Keratinocyte (primary cell): ENCODE data around the gene MAD1L1. TPM values are rescaled to one million over a fixed set of nuclear protein-coding genes. Genes with fewer than 3 reads are reported as not detected.

Experiments used
- DNase-seq: peaks from one replicate; pipeline ENCODE4 v3.0.0-alpha.2; 2011; ENCODE audit warnings: low read depth, missing footprints, low spot score
- FAIRE-seq: peaks from 2 replicates; lab custom pipeline; 2011; peaks lifted over from hg19 to GRCh38; lab: Jason Lieb, UNC
- H2AFZ ChIP-seq: 2 replicates; pipeline ENCODE4 v1.6.0; 2012; ENCODE audit warnings: low read length, control low read depth, inconsistent platforms; ENCODE audit not compliant: control insufficient read depth
- H3K27ac ChIP-seq: 2 replicates; pipeline ENCODE4 v1.5.1; 2011; ENCODE audit warnings: low read length; ENCODE audit not compliant: control insufficient read depth, insufficient read depth
- H3K27me3 ChIP-seq: 3 replicates; pipeline ENCODE4 v1.6.0; 2011; ENCODE audit warnings: low read length; ENCODE audit not compliant: control insufficient read depth, insufficient read depth; ENCODE audit errors: extremely low read depth
- H3K36me3 ChIP-seq, 2 experiments: 2 replicates in 1 of 2; 3 replicates in 1 of 2; pipeline ENCODE4 v1.5.1; 2011; ENCODE audit warnings: low read length in 2 of 2, mild to moderate bottlenecking in 1 of 2; ENCODE audit not compliant: control insufficient read depth in 2 of 2, insufficient read depth in 2 of 2; ENCODE audit errors: extremely low read depth in 1 of 2
- H3K4me1 ChIP-seq: 3 replicates; pipeline ENCODE4 v1.5.1; 2011; ENCODE audit warnings: low read length; ENCODE audit not compliant: control insufficient read depth, insufficient read depth; ENCODE audit errors: extremely low read depth
- H3K4me2 ChIP-seq: 3 replicates; pipeline ENCODE4 v1.6.0; 2011; ENCODE audit warnings: low read depth, low read length; ENCODE audit not compliant: control insufficient read depth, insufficient read depth; ENCODE audit errors: extremely low read depth
- H3K4me3 ChIP-seq, 3 experiments: fragments of 200-600 bp in 1 of 3; sonication (generic) in 1 of 3; 2 replicates in 2 of 3; 3 replicates in 1 of 3; pipeline ENCODE4 v1.5.1; 2011 to 2016; ENCODE audit warnings: low read length in 3 of 3, mild to moderate bottlenecking in 3 of 3, control low read depth in 2 of 3, inconsistent platforms in 1 of 3, low read depth in 1 of 3, mixed read lengths in 1 of 3, mixed run types in 1 of 3, moderate library complexity in 1 of 3; ENCODE audit not compliant: control insufficient read depth in 2 of 3, insufficient read depth in 2 of 3; ENCODE audit errors: extremely low read depth in 1 of 3
- H3K79me2 ChIP-seq: 2 replicates; pipeline ENCODE4 v1.6.0; 2012; ENCODE audit warnings: low read length; ENCODE audit not compliant: control insufficient read depth, insufficient read depth
- H3K9ac ChIP-seq: 3 replicates; pipeline ENCODE4 v1.6.0; 2011; ENCODE audit warnings: low read length; ENCODE audit not compliant: control insufficient read depth, insufficient read depth; ENCODE audit errors: extremely low read depth
- H3K9me1 ChIP-seq: 3 replicates; pipeline ENCODE4 v1.6.0; 2011; ENCODE audit warnings: low read length; ENCODE audit not compliant: control insufficient read depth, insufficient read depth; ENCODE audit errors: extremely low read depth
- H3K9me3 ChIP-seq: 2 replicates; pipeline ENCODE4 v1.5.1; 2012; ENCODE audit warnings: low read depth, low read length; ENCODE audit not compliant: control insufficient read depth
- H4K20me1 ChIP-seq: 3 replicates; pipeline ENCODE4 v1.6.0; 2011; ENCODE audit warnings: low read length; ENCODE audit not compliant: control insufficient read depth, insufficient read depth; ENCODE audit errors: extremely low read depth
- CTCF ChIP-seq, 3 experiments: IDR thresholded peaks in 1 of 3; conservative IDR thresholded peaks in 1 of 3; optimal IDR thresholded peaks in 1 of 3; 2 replicates in 2 of 3; 3 replicates in 1 of 3; pipeline versions ENCODE3 to v1.5.1; 2011; ENCODE audit warnings: low read length in 3 of 3, mild to moderate bottlenecking in 3 of 3, moderate library complexity in 2 of 3, control low read depth in 1 of 3, inconsistent platforms in 1 of 3; ENCODE audit not compliant: insufficient read depth in 2 of 3; ENCODE audit errors: extremely low read depth in 1 of 3
- EZH2 ChIP-seq: IDR thresholded peaks from one replicate; pipeline ENCODE4 v1.6.1; 2012; ENCODE audit warnings: inconsistent platforms, mild to moderate bottlenecking, low read length, moderate library complexity
- dilution Hi-C: fragments of 300-500 bp; cut with MboI; formaldehyde crosslinking; loops from one replicate; pipeline ENCODE4 v1.7.0; 2020; ENCODE audit warnings: low sequenced_read_pairs; ENCODE audit not compliant: extremely low pct_ligation_motif_present
- polyA plus RNA-seq, 5 experiments: library from polyadenylated mRNA; depleted of rRNA in 3 of 5; stranded (reverse) in 3 of 5; stranded (forward) in 1 of 5; unstranded in 1 of 5; fragments of >200 nt; gene quantifications; 1 replicate in 1 of 5; 2 replicates in 3 of 5; 3 replicates in 1 of 5; pipeline versions ENCODE4 v1.2.1 to v1.2.3, GENCODE V29; 2011 to 2012; ENCODE audit warnings: missing spikeins in 2 of 5, low read depth in 1 of 5, low replicate concordance in 1 of 5

Gene MAD1L1
- polyA plus RNA-seq, 1 donor (not counting 4 experiments of a cell fraction or from before 2014, with no cell fraction given), result 18.0 TPM

GRCh38 chr7:2230882-2231281 is 1.9 kb downstream of the MAD1L1 start:
- dilution Hi-C loops, result no loop called here
- no peaks in the 10 kb centered on the region for H3K9me1 ChIP-seq
- no peak overlapping the region for H2AFZ ChIP-seq
- FAIRE-seq (no peak), DNase-seq (no peak)
- H3K4me1 ChIP-seq, result peaks cover 12% of the 10 kb centered on the region
- peaks cover 18 to 21% of the 10 kb centered on the region in 2 experiments for H3K36me3 ChIP-seq
- H3K9ac ChIP-seq, result no peak overlapping the region
- peaks cover under 1% of the 10 kb centered on the region for H4K20me1 ChIP-seq
- peaks cover 40% of the 10 kb centered on the region for H3K79me2 ChIP-seq
- TF ChIP-seq EZH2 (no peak), CTCF (optimal IDR thresholded peaks at IDR 0.05 in 1 of 3, IDR thresholded peaks at IDR 0.05 in 1 of 3, conservative IDR thresholded peaks at IDR 0.05 in 1 of 3; ENCODE audit: extremely low read depth in 1 of 3, insufficient read depth in 2 of 3, low read length in 3 of 3) (no peak)
- H3K27ac ChIP-seq, result no peak overlapping the region
- no peak overlapping the region for H3K4me2 ChIP-seq
- H3K4me3 ChIP-seq, result no peak overlapping the region
- H3K9me3 ChIP-seq, result no peaks in the 10 kb centered on the region
- H3K27me3 ChIP-seq, result no peaks in the 10 kb centered on the region

- TF ChIP-seq EZH2 (no peak), CTCF (optimal IDR thresholded peaks at IDR 0.05 in 1 of 3, IDR thresholded peaks at IDR 0.05 in 1 of 3, conservative IDR thresholded peaks at IDR 0.05 in 1 of 3; ENCODE audit: extremely low read depth in 1 of 3, insufficient read depth in 2 of 3, low read length in 3 of 3) (no peak)
- Histone ChIP-seq H3K9me1 (no peaks in the 10 kb centered on the region), H3K27me3 (no peaks in the 10 kb centered on the region), H4K20me1 (peaks cover 4% of the 10 kb centered on the region), H3K9me3 (no peaks in the 10 kb centered on the region), H2AFZ (no peak overlapping the region), H3K4me3 (no peak overlapping the region), H3K9ac (no peak overlapping the region), H3K79me2 (peaks cover 40% of the 10 kb centered on the region), H3K36me3 (peaks cover 17 to 20% of the 10 kb centered on the region in 2 experiments), H3K4me1 (peaks cover 18% of the 10 kb centered on the region), H3K4me2 (no peak overlapping the region), H3K27ac (no peak overlapping the region)
- dilution Hi-C loops, result no loop called here
- FAIRE-seq (no peak), DNase-seq (no peak)
These were observed 2.5 kb downstream of the MAD1L1 start for GRCh38 chr7:2230226-2230625.
